ENCODE results near the gene ISX. TPM values are rescaled to one million over a fixed set of nuclear protein-coding genes. Genes with fewer than 3 reads are reported as not detected.

The ISX gene
- total RNA-seq, 1 donor = not detected

DNA sequence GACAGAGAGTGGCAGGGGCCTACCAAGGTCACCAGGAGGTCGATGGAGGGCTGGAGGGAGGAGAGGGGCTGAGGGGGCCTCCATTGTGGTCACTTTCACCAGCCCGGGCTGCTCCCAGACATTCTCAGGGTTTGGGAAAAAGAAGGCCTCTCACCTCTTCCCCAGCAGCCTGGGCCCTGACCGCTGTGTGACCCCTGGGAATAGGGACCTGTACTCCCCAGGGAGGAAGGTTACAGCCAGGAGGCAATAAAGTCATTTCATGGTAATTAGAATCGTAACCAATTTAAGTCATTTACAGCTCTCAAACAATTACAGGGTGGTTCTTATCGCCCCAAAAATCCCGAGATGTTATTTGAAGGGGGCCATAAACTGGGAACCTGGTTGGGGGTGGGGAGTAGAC is 37.8 kb downstream of the ISX start:
- TF ChIP-seq, protein P1, sequence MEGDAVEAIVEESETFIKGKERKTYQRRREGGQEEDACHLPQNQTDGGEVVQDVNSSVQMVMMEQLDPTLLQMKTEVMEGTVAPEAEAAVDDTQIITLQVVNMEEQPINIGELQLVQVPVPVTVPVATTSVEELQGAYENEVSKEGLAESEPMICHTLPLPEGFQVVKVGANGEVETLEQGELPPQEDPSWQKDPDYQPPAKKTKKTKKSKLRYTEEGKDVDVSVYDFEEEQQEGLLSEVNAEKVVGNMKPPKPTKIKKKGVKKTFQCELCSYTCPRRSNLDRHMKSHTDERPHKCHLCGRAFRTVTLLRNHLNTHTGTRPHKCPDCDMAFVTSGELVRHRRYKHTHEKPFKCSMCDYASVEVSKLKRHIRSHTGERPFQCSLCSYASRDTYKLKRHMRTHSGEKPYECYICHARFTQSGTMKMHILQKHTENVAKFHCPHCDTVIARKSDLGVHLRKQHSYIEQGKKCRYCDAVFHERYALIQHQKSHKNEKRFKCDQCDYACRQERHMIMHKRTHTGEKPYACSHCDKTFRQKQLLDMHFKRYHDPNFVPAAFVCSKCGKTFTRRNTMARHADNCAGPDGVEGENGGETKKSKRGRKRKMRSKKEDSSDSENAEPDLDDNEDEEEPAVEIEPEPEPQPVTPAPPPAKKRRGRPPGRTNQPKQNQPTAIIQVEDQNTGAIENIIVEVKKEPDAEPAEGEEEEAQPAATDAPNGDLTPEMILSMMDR (IDR thresholded peaks at IDR 0.05; ENCODE audit: insufficient read depth, low read depth, low read length) = no peak
- H3K4me3 ChIP-seq (ENCODE audit: low read depth, low read length) = no peak overlapping the region
- no peak for DNase-seq (ENCODE audit: low read depth)

DNA sequence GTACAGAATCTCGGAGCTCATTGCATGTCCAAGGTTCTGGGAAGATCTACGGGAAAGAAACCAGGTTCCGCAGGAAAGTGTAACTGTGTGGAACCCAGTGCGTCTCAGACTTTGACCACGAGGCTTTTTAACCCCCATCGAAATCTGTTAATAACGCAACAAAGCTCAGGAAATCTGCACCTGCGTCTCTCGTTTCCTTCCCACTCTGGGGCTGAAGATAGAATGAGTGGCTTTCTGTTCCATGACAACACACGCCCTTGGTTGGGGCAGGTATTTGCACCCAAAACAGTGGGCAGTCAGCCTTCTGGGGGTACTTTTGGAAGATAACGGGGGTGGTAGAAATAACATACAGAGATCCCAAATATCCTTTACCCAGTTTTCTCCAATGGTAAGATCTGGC is 38.5 kb downstream of the ISX start:
- TF ChIP-seq, protein P1 (IDR thresholded peaks at IDR 0.05; ENCODE audit: insufficient read depth, low read depth, low read length) = no peak
- no peak for DNase-seq (ENCODE audit: low read depth)
- H3K4me3 ChIP-seq (ENCODE audit: low read depth, low read length) = no peak overlapping the region

DNA sequence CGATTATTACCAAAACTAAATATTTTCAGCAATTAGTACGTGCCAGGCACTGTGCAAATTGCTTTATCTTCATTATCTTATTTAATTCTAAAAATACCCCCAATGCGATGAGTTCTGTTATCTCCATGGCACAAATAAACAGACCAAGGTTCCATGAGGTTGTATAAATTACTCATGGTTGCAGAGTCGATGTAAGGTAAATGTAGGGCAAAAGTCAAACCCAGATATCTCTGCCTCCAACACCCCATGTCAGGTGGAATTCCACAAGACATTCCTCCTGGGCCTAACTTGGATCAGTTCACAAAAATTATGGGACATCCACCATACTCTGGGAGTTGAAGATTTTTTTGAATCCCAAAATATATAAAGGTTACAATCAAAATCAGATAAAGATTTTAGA is 43.7 kb downstream of the ISX start:
- TF ChIP-seq, protein P1 (IDR thresholded peaks at IDR 0.05; ENCODE audit: insufficient read depth, low read depth, low read length) = no peak
- DNase-seq (ENCODE audit: low read depth) = no peak
- H3K4me3 ChIP-seq (ENCODE audit: low read depth, low read length) = no peak overlapping the region

DNA sequence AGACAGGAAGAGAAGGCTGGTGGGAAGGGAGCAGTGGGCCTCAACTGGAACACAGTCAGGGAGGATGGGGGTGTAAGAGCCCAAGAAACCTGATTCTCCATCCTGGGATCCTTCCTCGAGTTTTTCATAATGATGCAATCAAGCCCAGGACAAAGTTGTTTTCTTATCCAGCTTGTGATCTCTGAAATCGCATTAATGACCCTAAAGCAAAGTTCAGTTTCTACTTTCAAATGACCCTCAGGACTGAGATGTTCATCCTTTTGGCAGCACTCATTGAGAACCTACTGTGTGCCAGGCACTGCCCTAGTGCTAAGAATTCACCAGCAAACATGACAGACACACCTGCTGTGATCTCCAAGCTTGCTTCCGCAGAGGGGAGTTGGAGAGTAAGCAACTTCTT is 45.3 kb downstream of the ISX start:
- TF ChIP-seq, protein P1 (IDR thresholded peaks at IDR 0.05; ENCODE audit: insufficient read depth, low read depth, low read length) = no peak
- no peak overlapping the region for H3K4me3 ChIP-seq (ENCODE audit: low read depth, low read length)
- no peak for DNase-seq (ENCODE audit: low read depth)

DNA sequence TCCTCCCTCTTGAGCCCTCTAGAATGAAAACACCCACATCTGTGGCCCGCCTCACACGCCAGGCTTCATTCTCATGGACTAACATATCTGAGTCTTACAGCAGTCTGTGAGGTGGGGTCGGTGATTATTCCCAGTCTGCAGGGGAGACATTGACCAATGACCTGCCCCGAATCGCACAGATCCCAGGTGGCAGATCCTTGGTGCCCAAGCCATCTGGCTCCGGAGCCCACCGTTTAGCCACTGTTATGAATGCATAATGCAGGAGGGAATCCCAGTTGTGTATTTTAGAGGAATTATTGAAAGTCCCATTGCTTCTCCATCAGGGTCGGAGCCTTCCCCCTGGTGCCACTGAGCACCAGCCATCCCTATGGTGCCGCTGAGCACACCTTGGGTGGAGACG is 47.4 kb downstream of the ISX start:
- DNase-seq (ENCODE audit: low read depth) = no peak
- H3K4me3 ChIP-seq (ENCODE audit: low read depth, low read length) = no peak overlapping the region
- TF ChIP-seq, protein P1 (IDR thresholded peaks at IDR 0.05; ENCODE audit: insufficient read depth, low read depth, low read length) = no peak

DNA sequence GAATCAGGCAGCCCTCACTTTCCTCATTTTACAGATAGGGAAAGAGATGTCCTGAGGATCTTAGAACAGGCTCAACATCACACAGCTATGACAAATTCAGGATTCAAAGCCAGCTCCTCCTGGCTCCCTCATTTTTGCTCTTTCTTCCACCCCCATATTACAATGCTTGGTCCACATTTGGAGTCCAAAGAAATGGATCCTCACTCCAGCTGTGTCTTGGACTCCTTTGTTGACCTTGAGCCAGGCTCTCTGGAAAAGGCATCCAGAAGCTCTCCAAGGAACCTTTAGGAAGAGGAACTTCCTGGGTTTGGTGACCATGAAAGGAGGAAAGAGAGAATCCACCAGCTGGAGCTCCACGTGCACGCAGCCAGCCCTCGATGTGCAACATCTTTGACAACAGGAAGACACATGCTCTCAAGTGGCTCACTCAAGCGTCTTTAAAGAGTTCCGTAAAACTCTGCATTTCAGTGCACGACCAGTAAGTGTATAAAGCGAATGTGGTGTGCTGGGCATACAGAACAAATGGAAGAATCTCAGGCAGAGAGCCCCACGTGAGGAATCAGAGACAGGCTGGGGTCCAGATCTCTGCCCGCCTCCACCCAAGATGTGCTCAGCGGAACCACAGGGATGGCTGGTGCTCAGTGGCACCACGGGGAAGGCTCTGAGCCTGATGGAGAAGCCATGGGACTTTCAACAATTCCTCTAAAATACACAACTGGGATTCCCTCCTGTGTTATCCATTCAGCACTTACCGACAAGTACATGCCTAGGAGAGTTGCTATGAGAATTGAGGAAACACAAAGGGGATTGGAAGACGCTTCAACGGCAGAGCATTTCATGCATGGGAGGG is 48.4 kb downstream of the ISX start:
- TF ChIP-seq, protein P1 (IDR thresholded peaks at IDR 0.05; ENCODE audit: insufficient read depth, low read depth, low read length) = no peak
- H3K4me3 ChIP-seq (ENCODE audit: low read depth, low read length) = no peak overlapping the region
- no peak for DNase-seq (ENCODE audit: low read depth)

DNA sequence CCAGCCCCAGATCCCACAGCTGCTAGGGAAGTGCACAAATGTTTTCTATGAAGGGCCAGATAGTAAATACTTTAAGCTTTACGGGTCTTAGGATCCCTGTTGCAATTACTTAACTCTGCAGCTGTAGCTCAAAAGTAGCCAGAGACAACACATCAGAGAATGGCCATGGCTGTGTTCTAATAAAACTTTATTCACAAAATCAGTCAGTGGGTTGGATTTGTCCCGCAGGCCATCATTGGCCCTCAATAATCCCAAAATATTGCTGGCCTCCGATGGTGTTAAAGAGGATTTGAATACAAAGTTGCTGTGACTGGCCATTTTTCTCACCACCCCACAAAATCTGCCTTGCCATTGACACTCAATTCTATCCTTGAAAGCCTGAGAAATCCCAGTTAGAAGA is 49.6 kb downstream of the ISX start:
- H3K4me3 ChIP-seq (ENCODE audit: low read depth, low read length) = no peak overlapping the region
- DNase-seq (ENCODE audit: low read depth) = no peak
- TF ChIP-seq, protein P1 (IDR thresholded peaks at IDR 0.05; ENCODE audit: insufficient read depth, low read depth, low read length) = no peak

Measured in fibroblast of villous mesenchyme (primary cell).